OCI-LY1 (cell line): ENCODE results near the gene SNRPE.

ENCODE experiments used
- EZH2 ChIP-seq: fragments of 200-600 bp; sonication (generic), shearing (Covaris generic); IDR thresholded peaks from 2 replicates; pipeline ENCODE4 v1.8.0; 2017; ENCODE audit warnings: borderline replicate concordance, mixed run types, mild to moderate bottlenecking, antibody characterized with exemption, low read length, moderate library complexity, mixed read lengths
- TF ChIP-seq, protein P1 (sequence below): fragments of 200-600 bp; sonication (generic), shearing (Covaris generic); IDR thresholded peaks from 2 replicates; pipeline ENCODE4 v1.5.1; 2017; ENCODE audit warnings: mild to moderate bottlenecking, antibody characterized with exemption, low read length, moderate library complexity, mixed read lengths

DNA sequence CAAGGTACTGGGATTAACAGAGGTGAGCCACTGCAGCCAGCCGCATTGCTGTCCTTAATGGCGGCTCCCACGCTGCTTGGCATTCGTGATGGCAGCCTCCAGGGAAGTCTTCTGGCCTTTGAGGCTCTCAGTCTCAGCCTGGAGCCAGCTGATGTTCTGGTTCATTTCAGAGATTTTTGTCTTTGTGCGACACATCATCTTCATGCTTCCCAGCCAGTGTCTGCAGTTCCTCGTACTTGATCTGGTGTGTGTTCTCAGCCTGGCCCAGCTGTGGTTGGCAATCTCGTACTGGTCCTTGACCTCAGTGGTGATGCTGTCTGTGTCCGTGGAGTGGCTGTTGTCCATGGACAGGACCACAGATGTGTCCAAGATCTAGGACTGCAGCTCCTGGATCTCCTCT, 11.7 kb downstream of the SNRPE start:
- TF ChIP-seq, protein P1, sequence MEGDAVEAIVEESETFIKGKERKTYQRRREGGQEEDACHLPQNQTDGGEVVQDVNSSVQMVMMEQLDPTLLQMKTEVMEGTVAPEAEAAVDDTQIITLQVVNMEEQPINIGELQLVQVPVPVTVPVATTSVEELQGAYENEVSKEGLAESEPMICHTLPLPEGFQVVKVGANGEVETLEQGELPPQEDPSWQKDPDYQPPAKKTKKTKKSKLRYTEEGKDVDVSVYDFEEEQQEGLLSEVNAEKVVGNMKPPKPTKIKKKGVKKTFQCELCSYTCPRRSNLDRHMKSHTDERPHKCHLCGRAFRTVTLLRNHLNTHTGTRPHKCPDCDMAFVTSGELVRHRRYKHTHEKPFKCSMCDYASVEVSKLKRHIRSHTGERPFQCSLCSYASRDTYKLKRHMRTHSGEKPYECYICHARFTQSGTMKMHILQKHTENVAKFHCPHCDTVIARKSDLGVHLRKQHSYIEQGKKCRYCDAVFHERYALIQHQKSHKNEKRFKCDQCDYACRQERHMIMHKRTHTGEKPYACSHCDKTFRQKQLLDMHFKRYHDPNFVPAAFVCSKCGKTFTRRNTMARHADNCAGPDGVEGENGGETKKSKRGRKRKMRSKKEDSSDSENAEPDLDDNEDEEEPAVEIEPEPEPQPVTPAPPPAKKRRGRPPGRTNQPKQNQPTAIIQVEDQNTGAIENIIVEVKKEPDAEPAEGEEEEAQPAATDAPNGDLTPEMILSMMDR, result no peak
- no peak for TF ChIP-seq EZH2
